GM13976 (cell line): ENCODE data around the gene LAMA5.

Source experiments
- DNase-seq: peaks from one replicate; pipeline ENCODE4 v3.0.0; 2012; ENCODE audit warnings: low spot score
- in situ Hi-C: fragments of 300-500 bp; cut with MboI; formaldehyde crosslinking; loops from one replicate; pipeline ENCODE4 v1.12.0; 2022; ENCODE audit warnings: low sequenced_read_pairs, mixed read lengths, inconsistent platforms; ENCODE audit not compliant: unreplicated experiment
- TF ChIP-seq, protein P1 (sequence below): IDR thresholded peaks from 2 replicates; pipeline ENCODE4 v1.5.1; 2012; ENCODE audit warnings: borderline replicate concordance, mild to moderate bottlenecking; ENCODE audit not compliant: insufficient read depth; ENCODE audit errors: extremely low read depth, missing control alignments, control extremely low read depth

Gene LAMA5

DNA sequence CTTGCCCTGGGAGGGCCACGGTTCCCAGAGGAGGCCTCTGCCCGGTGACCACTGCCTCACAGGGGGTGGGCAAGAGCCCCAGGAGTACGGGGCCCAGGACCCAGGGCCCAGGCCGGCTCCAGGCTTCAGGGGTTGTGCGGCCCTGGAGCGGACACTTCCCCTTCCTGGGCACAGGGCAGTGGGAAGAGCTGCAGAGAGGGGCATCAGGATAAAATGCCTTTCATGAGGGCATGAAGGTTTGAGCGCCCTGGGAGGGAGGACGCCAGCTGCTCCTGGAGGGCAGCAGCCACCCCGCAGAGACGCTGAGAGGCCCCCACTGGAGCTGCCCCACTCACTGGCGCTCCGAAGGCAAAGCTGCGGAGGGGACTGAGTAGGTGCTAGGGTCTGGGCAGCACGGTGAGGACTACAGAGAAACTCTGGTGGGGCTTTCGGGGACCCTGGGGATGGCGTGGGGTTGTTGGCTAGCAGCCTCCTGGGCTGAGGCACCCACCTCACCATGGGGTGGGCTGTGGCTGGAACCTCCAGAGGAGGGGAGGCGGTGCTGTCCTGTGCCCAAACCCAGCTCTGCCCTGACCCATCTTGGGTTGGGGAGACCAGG is 10.4 kb downstream of the LAMA5 start:
- TF ChIP-seq, protein P1, sequence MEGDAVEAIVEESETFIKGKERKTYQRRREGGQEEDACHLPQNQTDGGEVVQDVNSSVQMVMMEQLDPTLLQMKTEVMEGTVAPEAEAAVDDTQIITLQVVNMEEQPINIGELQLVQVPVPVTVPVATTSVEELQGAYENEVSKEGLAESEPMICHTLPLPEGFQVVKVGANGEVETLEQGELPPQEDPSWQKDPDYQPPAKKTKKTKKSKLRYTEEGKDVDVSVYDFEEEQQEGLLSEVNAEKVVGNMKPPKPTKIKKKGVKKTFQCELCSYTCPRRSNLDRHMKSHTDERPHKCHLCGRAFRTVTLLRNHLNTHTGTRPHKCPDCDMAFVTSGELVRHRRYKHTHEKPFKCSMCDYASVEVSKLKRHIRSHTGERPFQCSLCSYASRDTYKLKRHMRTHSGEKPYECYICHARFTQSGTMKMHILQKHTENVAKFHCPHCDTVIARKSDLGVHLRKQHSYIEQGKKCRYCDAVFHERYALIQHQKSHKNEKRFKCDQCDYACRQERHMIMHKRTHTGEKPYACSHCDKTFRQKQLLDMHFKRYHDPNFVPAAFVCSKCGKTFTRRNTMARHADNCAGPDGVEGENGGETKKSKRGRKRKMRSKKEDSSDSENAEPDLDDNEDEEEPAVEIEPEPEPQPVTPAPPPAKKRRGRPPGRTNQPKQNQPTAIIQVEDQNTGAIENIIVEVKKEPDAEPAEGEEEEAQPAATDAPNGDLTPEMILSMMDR = no peak
- no peak for DNase-seq
- in situ Hi-C loops = no loop called here

DNA sequence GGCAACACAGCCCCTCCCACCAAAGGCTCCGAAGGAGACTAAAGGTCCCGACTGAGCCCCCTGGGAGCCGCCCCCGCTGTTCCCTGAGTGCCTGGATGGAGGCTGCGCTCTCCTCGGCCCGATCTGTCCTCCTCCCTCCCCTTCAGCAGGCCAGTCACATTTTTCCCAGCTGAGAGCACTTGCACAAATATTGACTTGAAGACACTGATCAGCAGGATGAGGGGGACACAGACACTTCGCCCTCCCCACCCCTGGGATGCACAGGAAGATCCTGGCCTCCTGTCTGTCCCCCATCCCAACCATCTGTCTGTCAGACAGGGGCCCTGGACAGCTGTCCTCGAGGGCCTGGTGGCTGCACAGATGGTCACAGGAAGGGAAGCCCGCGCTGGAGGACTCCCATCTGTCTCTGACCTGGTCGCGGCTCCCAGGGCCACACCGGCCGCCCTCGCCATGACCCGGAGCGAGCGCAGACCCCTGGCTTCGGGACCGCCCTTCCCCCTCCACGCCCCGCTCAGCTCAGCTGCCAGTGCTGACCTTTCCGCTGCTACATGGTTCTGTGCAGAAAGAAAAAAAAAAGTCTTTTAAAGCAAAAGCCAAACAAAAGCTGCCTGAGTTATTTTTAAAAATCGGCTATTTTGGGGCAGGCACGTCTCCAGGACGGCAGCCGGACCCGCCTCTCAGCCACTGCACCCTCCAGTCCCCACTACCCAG is 11.1 kb downstream of the LAMA5 start:
- TF ChIP-seq, protein P1 = no peak
- in situ Hi-C loops = no loop called here
- DNase-seq = no peak

DNA sequence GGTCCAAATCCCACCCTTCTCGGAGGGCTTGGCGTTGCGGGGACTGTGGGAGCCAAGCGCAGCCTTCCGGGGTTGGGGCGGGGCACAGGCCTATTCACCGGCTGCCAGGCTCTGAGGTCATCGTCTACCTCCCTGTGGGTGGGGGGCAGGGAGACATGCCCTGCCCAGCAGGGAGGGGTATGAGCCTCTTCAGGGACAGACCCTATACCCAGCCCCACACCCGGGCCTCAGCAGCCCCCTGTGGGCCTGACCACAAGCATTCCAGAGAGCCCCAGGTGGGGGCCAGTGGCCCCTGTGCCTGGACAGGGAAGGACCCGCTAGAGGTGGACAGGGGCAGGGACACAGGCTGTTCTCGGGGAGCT is 11.6 kb downstream of the LAMA5 start:
- in situ Hi-C loops = no loop called here
- TF ChIP-seq, protein P1 = no peak
- no peak for DNase-seq

DNA sequence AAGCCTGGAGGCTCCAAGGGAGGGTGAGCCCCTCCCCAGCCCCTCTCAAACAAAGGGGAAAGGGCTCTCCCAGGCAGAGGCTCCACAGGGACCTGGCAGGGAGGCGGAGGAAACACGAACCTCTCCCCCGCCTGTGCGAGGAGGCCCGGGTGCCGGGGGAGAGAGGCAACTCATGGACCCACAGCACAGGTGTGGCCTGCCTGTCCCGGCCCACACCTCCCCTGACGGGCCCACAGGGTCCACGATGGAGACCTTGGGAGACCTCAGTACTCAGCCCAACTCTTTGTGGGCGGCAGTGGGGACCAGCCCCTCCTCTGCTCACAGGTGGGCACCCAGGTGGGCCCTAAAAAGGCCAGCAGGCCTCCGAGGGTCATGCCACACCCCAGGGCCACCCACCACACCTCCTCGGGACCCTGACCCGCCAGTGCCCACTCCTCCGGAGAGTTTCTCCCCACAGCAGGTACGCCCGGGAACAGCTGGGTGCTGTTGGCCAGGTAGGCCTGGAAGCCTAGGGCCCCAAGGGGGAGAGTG is 12.2 kb downstream of the LAMA5 start:
- in situ Hi-C loops = no loop called here
- TF ChIP-seq, protein P1 = no peak
- no peak for DNase-seq

DNA sequence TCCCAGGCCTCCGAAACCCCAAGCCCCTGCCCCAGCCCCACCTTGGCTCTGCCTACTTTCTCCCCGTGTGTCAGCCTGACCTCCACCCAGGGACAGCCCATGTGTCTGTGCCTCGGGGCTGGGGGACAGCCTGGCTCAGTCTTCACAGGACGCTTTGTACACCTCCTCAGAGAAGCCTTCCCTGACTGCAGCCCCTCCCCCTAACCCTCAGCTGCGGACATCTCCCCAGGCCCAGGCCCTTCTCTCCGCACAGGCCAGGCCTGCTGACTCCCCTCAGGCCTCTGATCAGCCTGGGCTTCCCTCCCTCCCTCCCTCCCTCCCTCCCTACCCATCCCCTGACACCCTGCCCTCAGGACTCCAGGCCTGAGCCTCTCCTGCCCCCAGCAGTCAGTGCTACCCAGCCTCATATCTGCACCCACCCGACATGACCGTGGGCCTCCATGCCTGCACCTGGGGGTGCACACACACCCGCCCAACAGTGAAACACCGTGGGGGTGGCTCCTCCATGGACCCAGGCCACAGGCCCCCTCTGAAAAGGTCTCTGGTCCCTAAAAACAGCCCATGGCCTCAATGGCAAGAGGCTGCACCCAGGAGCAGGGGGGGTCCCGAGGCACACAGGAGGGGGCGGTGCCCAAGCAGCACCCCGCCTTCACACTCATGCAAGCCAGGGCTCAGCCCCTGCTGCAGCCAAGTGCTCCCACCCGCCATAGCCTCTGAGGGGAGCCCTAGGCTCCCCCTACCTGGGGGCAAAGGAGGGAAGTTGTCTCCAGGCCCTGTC is 12.9 kb downstream of the LAMA5 start:
- in situ Hi-C loops = no loop called here

More for the DNA sequence above, 12.9 kb downstream of the LAMA5 start:
- TF ChIP-seq, protein P1 = no peak
- no peak for DNase-seq
